ENCODE results near the gene OOSP3.

- TF ChIP-seq ZFX (IDR thresholded peaks at IDR 0.05; ENCODE audit: borderline replicate concordance) (no peak), CTCF (IDR thresholded peaks at IDR 0.05) (no peak)
Observed at GRCh38 chr11:59938718-59939117, 60.1 kb downstream of the OOSP3 start.

Measured in 22Rv1 (cell line).